ENCODE data around the gene SYT2.

GRCh38 chr1:202691816-202692215 lies 18.4 kb downstream of the SYT2 start:
- TF ChIP-seq ZFP30 (CRISPR knock-in tag; IDR thresholded peaks at IDR 0.05) (no peak), BACH2 (CRISPR knock-in tag; IDR thresholded peaks at IDR 0.05; ENCODE audit: borderline replicate concordance) (no peak), PATZ1 (CRISPR knock-in tag; IDR thresholded peaks at IDR 0.05; ENCODE audit: borderline replicate concordance) (no peak), ARNTL (CRISPR knock-in tag; IDR thresholded peaks at IDR 0.05; ENCODE audit: borderline replicate concordance, low read depth) (no peak), TCF4 (CRISPR knock-in tag; IDR thresholded peaks at IDR 0.05; ENCODE audit: borderline replicate concordance) (no peak), CREB5 (CRISPR knock-in tag; IDR thresholded peaks at IDR 0.05; ENCODE audit: low read depth) (no peak), ZC3H10 (CRISPR knock-in tag; IDR thresholded peaks at IDR 0.05) (no peak), ISL1 (CRISPR knock-in tag; IDR thresholded peaks at IDR 0.05) (no peak), ZFP3 (CRISPR knock-in tag; IDR thresholded peaks at IDR 0.05) (no peak), SNAI2 (CRISPR knock-in tag; IDR thresholded peaks at IDR 0.05) (no peak), ESRRG (CRISPR knock-in tag; IDR thresholded peaks at IDR 0.05) (no peak), ZNF70 (CRISPR knock-in tag; IDR thresholded peaks at IDR 0.05) (no peak), ZNF8 (CRISPR knock-in tag; IDR thresholded peaks at IDR 0.05) (no peak)

Data from SK-N-SH treated with all-trans-retinoic acid at 6 μM for 48 hours (cell line).